A549 (cell line): ENCODE measurements around the gene CREB5. TPM values are rescaled to one million over a fixed set of nuclear protein-coding genes. Genes with fewer than 3 reads are reported as not detected.

Source experiments
- ATAC-seq, 2 experiments: fragments of 200-7000 bp in 1 of 2; fragments of >200 bp in 1 of 2; cut with Nextera tagmentation in 1 of 2; cut with Tn5 transposase in 1 of 2; 3 replicates each; pipeline versions ENCODE4 v1.8.0 to v1.9.1; 2018 to 2020; ENCODE audit warnings: mild to moderate bottlenecking in 1 of 2, moderate library complexity in 1 of 2
- CTCF ChIA-PET: fragments of 300-600 bp; sonication (Branson Sonifier 250); formaldehyde crosslinking; extraction: SDS; loops from one replicate; lab custom pipeline; 2021; ENCODE audit warnings: antibody characterized with exemption, inconsistent platforms; lab: Yijun Ruan, JAX
- POLR2A ChIA-PET: fragments of 350-600 bp; formaldehyde crosslinking; extraction: SDS; loops from one replicate; lab custom pipeline; 2021; ENCODE audit warnings: antibody characterized with exemption, inconsistent platforms; lab: Yijun Ruan, JAX
- DNase-seq, 2 experiments: peaks; one replicate each; pipeline versions ENCODE4 v3.0.0 to v3.0.0-alpha.2; 2011 to 2016; ENCODE audit warnings: low read depth in 1 of 2, low spot score in 1 of 2
- FAIRE-seq: peaks from 2 replicates; lab custom pipeline; 2011; peaks lifted over from hg19 to GRCh38; lab: Jason Lieb, UNC
- H3K27ac ChIP-seq, 2 experiments: fragments of >200 bp; sonication (Bioruptor Twin); formaldehyde crosslinking; 3 replicates each; pipeline ENCODE4 v1.5.1; 2016 to 2017
- H3K4me1 ChIP-seq: fragments of >200 bp; sonication (Bioruptor Twin); formaldehyde crosslinking; 3 replicates; pipeline ENCODE4 v1.6.1; 2016
- H3K4me2 ChIP-seq: fragments of >200 bp; sonication (Bioruptor Twin); formaldehyde crosslinking; 3 replicates; pipeline ENCODE4 v1.6.1; 2016
- H3K4me3 ChIP-seq: fragments of >200 bp; sonication (Bioruptor Twin); formaldehyde crosslinking; 3 replicates; pipeline ENCODE4 v1.5.1; 2016
- H3K9me3 ChIP-seq: fragments of >200 bp; sonication (Bioruptor Twin); formaldehyde crosslinking; 3 replicates; pipeline ENCODE4 v1.6.1; 2016
- ATOH8 ChIP-seq: fragments of 250-450 bp; sonication (Bioruptor Pico); IDR thresholded peaks from 2 replicates; pipeline ENCODE4 v1.5.0; 2020; ENCODE audit warnings: low read depth, mild to moderate bottlenecking, moderate library complexity
- BHLHE40 ChIP-seq: IDR thresholded peaks from 2 replicates; pipeline ENCODE4 v1.6.1; 2012; ENCODE audit warnings: low read depth, low read length, inconsistent platforms
- CBX2 ChIP-seq: fragments of 200-600 bp; sonication (generic); IDR thresholded peaks from 2 replicates; pipeline ENCODE4 v1.6.1; 2016; ENCODE audit warnings: low read depth, mild to moderate bottlenecking, borderline replicate concordance
- CBX8 ChIP-seq: fragments of 200-600 bp; sonication (generic); IDR thresholded peaks from 2 replicates; pipeline ENCODE4 v1.6.1; 2016
- CEBPB ChIP-seq, 2 experiments: fragments of >200 bp in 1 of 2; sonication (Bioruptor Twin) in 1 of 2; formaldehyde crosslinking in 1 of 2; IDR thresholded peaks; 2 replicates each; pipeline ENCODE4 v1.6.1; 2012 to 2016
- CHD2 ChIP-seq: fragments of 150-350 bp; IDR thresholded peaks from 2 replicates; pipeline ENCODE4 v1.6.1; 2014; ENCODE audit warnings: low read length; ENCODE audit not compliant: partially characterized antibody
- E2F6 ChIP-seq: IDR thresholded peaks from 2 replicates; pipeline ENCODE4 v1.6.1; 2012; ENCODE audit warnings: low read depth, borderline replicate concordance
- EHF ChIP-seq: fragments of 250-450 bp; sonication (Bioruptor Pico); IDR thresholded peaks from 2 replicates; pipeline ENCODE4 v1.5.0; 2020; ENCODE audit warnings: mild to moderate bottlenecking
- ELK1 ChIP-seq: fragments of 150-350 bp; IDR thresholded peaks from 2 replicates; pipeline ENCODE4 v1.6.1; 2014; ENCODE audit warnings: low read depth, mild to moderate bottlenecking, low read length
- FOSL2 ChIP-seq, 2 experiments: fragments of 450-650 bp in 1 of 2; fragments of >200 bp in 1 of 2; sonication (Bioruptor Twin) in 1 of 2; formaldehyde crosslinking; IDR thresholded peaks; 2 replicates each; pipeline versions ENCODE4 v1.5.0 to v1.6.1; 2016 to 2020; ENCODE audit warnings: mild to moderate bottlenecking in 1 of 2, moderate library complexity in 1 of 2
- FOXS1 ChIP-seq: fragments of 250-450 bp; sonication (Bioruptor Pico); IDR thresholded peaks from 2 replicates; pipeline ENCODE4 v1.5.0; 2020; ENCODE audit warnings: mild to moderate bottlenecking, moderate library complexity
- GATA3 ChIP-seq: IDR thresholded peaks from 2 replicates; pipeline ENCODE4 v1.6.1; 2012; ENCODE audit warnings: borderline replicate concordance
- HEYL ChIP-seq: fragments of 250-450 bp; sonication (Bioruptor Pico); IDR thresholded peaks from 2 replicates; pipeline ENCODE4 v1.8.0; 2021; ENCODE audit warnings: mild to moderate bottlenecking, moderate library complexity
- HOXB13 ChIP-seq: fragments of 250-450 bp; sonication (Bioruptor Pico); IDR thresholded peaks from 2 replicates; pipeline ENCODE4 v1.5.0; 2020; ENCODE audit warnings: low read depth, mild to moderate bottlenecking, moderate library complexity
- KDM1A ChIP-seq: fragments of 200-600 bp; sonication (generic); IDR thresholded peaks from 2 replicates; pipeline ENCODE4 v1.6.1; 2016; ENCODE audit warnings: low read depth, mild to moderate bottlenecking
- KDM5A ChIP-seq: fragments of 200-600 bp; sonication (generic); IDR thresholded peaks from 2 replicates; pipeline ENCODE4 v1.6.1; 2016; ENCODE audit warnings: antibody characterized with exemption, mild to moderate bottlenecking
- NPAS2 ChIP-seq: fragments of 250-450 bp; sonication (Bioruptor Pico); IDR thresholded peaks from 2 replicates; pipeline ENCODE4 v1.8.0; 2022; ENCODE audit warnings: mild to moderate bottlenecking, moderate library complexity, borderline replicate concordance
- PBX3 ChIP-seq: IDR thresholded peaks from 2 replicates; pipeline ENCODE4 v1.6.1; 2012
- PHF8 ChIP-seq: fragments of 200-600 bp; sonication (generic); IDR thresholded peaks from 2 replicates; pipeline ENCODE4 v1.6.1; 2016; ENCODE audit warnings: low read depth, mild to moderate bottlenecking, antibody characterized with exemption, moderate library complexity, borderline replicate concordance
- POLR2A ChIP-seq: IDR thresholded peaks from 2 replicates; pipeline ENCODE4 v1.6.1; 2012; ENCODE audit warnings: mild to moderate bottlenecking, low read length
- RCOR1 ChIP-seq: fragments of 150-350 bp; IDR thresholded peaks from 2 replicates; pipeline ENCODE4 v1.6.1; 2014; ENCODE audit warnings: antibody characterized with exemption, low read length, low read depth
- REST ChIP-seq: fragments of 200-600 bp; sonication (generic); IDR thresholded peaks from 2 replicates; pipeline ENCODE4 v1.6.1; 2016; ENCODE audit warnings: antibody characterized with exemption, mild to moderate bottlenecking, moderate library complexity
- TFCP2L1 ChIP-seq: fragments of 250-450 bp; sonication (Bioruptor Pico); IDR thresholded peaks from 2 replicates; pipeline ENCODE4 v1.5.0; 2021; ENCODE audit warnings: mild to moderate bottlenecking
- USF2 ChIP-seq: fragments of 450-650 bp; IDR thresholded peaks from 2 replicates; pipeline ENCODE4 v1.6.1; 2014; ENCODE audit warnings: antibody characterized with exemption
- ZFP36 ChIP-seq: fragments of 450-650 bp; IDR thresholded peaks from 2 replicates; pipeline ENCODE4 v1.6.1; 2014; ENCODE audit warnings: borderline replicate concordance; ENCODE audit not compliant: partially characterized antibody
- ZNF302 ChIP-seq: fragments of 250-450 bp; sonication (Bioruptor Pico); IDR thresholded peaks from 2 replicates; pipeline ENCODE4 v1.9.0; 2021; ENCODE audit warnings: inconsistent platforms, mild to moderate bottlenecking, moderate library complexity
- ZSCAN20 ChIP-seq: fragments of 250-450 bp; sonication (Bioruptor Pico); IDR thresholded peaks from 2 replicates; pipeline ENCODE4 v1.8.0; 2022; ENCODE audit warnings: mild to moderate bottlenecking, moderate library complexity
- WGBS: methylation state at CpG from one replicate; pipeline ENCODE4 v1.1.6; 2017; ENCODE audit errors: missing lambda C conversion rate; 5-methylcytosine and 5-hydroxymethylcytosine counted together
- polyA plus RNA-seq, 4 experiments: library from polyadenylated mRNA; depleted of rRNA in 3 of 4; stranded (reverse); fragments of >200 nt; fragmentation: RNase III in 1 of 4; extraction: RNeasy Plus Mini Kit Qiagen cat#74134 plus additional on column Dnase treatment in 1 of 4; gene quantifications; 2 replicates in 3 of 4; 3 replicates in 1 of 4; pipeline ENCODE4 v1.2.3, GENCODE V29; 2011 to 2017

The CREB5 gene
- polyA plus RNA-seq, 2 of the 4 experiments (the other 2 are of a cell fraction): 0.61 to 1.5 TPM

- H3K9me3 ChIP-seq: no peaks in the 10 kb centered on the region
- no peak for TF ChIP-seq EHF (CRISPR knock-in tag)
- TF ChIP-seq REST: no peak
- TF ChIP-seq BHLHE40: no peak
- no peak for TF ChIP-seq RCOR1
- no peak for TF ChIP-seq KDM1A
- TF ChIP-seq ZNF302: no peak
- no peak for TF ChIP-seq HEYL (CRISPR knock-in tag)
- no peak for TF ChIP-seq GATA3
- no peak for TF ChIP-seq CBX2
- no peak for TF ChIP-seq PHF8
- no peak for TF ChIP-seq CEBPB (IDR thresholded peaks at IDR 0.05)
- no peak for TF ChIP-seq FOXS1 (CRISPR knock-in tag)
- TF ChIP-seq FOSL2 (IDR thresholded peaks at IDR 0.05): no peak
- TF ChIP-seq FOSL2 (CRISPR knock-in tag; IDR thresholded peaks at IDR 0.05): no peak
- no peak for TF ChIP-seq KDM5A
- no peak for TF ChIP-seq ELK1
- ATAC-seq: no peak
- no peak for DNase-seq
- no peak for FAIRE-seq
- CTCF ChIA-PET: no interaction called here
- 36% methylated on average over 5 of the region's 5 CpGs for WGBS
- H3K4me2 ChIP-seq: no peak overlapping the region
- H3K4me3 ChIP-seq: no peak overlapping the region
- H3K27ac ChIP-seq: no peak overlapping the region
- POLR2A ChIA-PET: no interaction called here
- H3K4me1 ChIP-seq: no peaks in the 10 kb centered on the region
Observed at GRCh38 chr7:28517206-28517605, 104.9 kb downstream of the CREB5 start.

GRCh38 chr7:28517606-28518005 lies 105.3 kb downstream of the CREB5 start:
- POLR2A ChIA-PET: no interaction called here
- 49% methylated on average over 7 of the region's 7 CpGs for WGBS
- no peak for TF ChIP-seq E2F6
- TF ChIP-seq CBX8: no peak
- no peak for TF ChIP-seq HOXB13 (CRISPR knock-in tag)
- TF ChIP-seq EHF (CRISPR knock-in tag): no peak
- TF ChIP-seq TFCP2L1 (CRISPR knock-in tag): no peak
- TF ChIP-seq ZSCAN20 (CRISPR knock-in tag): no peak
- no peak for TF ChIP-seq FOXS1 (CRISPR knock-in tag)
- no peak for TF ChIP-seq USF2
- no peak for TF ChIP-seq ATOH8
- TF ChIP-seq ZFP36: no peak
- no peak for TF ChIP-seq NPAS2 (CRISPR knock-in tag)
- no peak for TF ChIP-seq REST
- TF ChIP-seq CHD2: no peak
- no peak for TF ChIP-seq POLR2A
- TF ChIP-seq PBX3: no peak
- no peak for TF ChIP-seq KDM1A
- H3K4me2 ChIP-seq: no peak overlapping the region
- no peak for ATAC-seq
- H3K4me1 ChIP-seq: no peaks in the 10 kb centered on the region
- no peaks in the 10 kb centered on the region for H3K9me3 ChIP-seq
- no peak for FAIRE-seq
- CTCF ChIA-PET: no interaction called here
- no peak overlapping the region for H3K27ac ChIP-seq
- H3K4me3 ChIP-seq: no peak overlapping the region
- DNase-seq: no peak
